Epithelial cell of esophagus (primary cell): ENCODE results near the gene UQCR11.

Experiments used
- DNase-seq: peaks from one replicate; pipeline ENCODE4 v3.0.0; 2010; ENCODE audit warnings: low read depth
- H3K4me3 ChIP-seq: 2 replicates; pipeline ENCODE4 v1.5.1; 2011; ENCODE audit warnings: mild to moderate bottlenecking, low read length, control low read depth
- CTCF ChIP-seq: IDR thresholded peaks from 2 replicates; pipeline ENCODE4 v1.5.1; 2011; ENCODE audit warnings: low read depth, mild to moderate bottlenecking, low read length, control low read depth, inconsistent platforms; ENCODE audit not compliant: insufficient read depth; ENCODE audit errors: missing control alignments

The UQCR11 gene

GRCh38 chr19:1556390-1557070 is 48.7 kb downstream of the UQCR11 start:
- no peak overlapping the region for H3K4me3 ChIP-seq
- DNase-seq: no peak
- TF ChIP-seq CTCF: no peak

GRCh38 chr19:1555487-1556389 is 49.5 kb downstream of the UQCR11 start:
- DNase-seq: no peak
- no peak overlapping the region for H3K4me3 ChIP-seq
- no peak for TF ChIP-seq CTCF

- TF ChIP-seq CTCF: no peak
- no peak for DNase-seq
- H3K4me3 ChIP-seq: no peak overlapping the region
These were observed 50.3 kb downstream of the UQCR11 start for GRCh38 chr19:1554968-1555367.

- TF ChIP-seq CTCF: no peak
- no peak for DNase-seq
These were observed 51.8 kb downstream of the UQCR11 start for GRCh38 chr19:1553415-1553814.

GRCh38 chr19:1551068-1552040 is 53.9 kb downstream of the UQCR11 start:
- TF ChIP-seq CTCF: no peak
- H3K4me3 ChIP-seq: no peak overlapping the region
- no peak for DNase-seq

More at GRCh38 chr19:1553415-1553814, 51.8 kb downstream of the UQCR11 start:
- no peak overlapping the region for H3K4me3 ChIP-seq

GRCh38 chr19:1549332-1549945 is 55.8 kb downstream of the UQCR11 start:
- TF ChIP-seq CTCF: no peak
- no peak overlapping the region for H3K4me3 ChIP-seq
- DNase-seq: no peak
